Stimulated activated CD8-positive, alpha-beta memory T cell treated with anti-CD3 and anti-CD28 coated beads, Interleukin-7, amount 100 ng/mL, for 1 hour (primary cell): ENCODE measurements around the gene ACO1.

Experiments
- DNase-seq, 2 donors: peaks; one replicate each; pipeline ENCODE4 v3.0.0-alpha.2; 2020; ENCODE audit warnings: low read depth in 2 of 2

Gene ACO1

GRCh38 chr9:32487981-32488380 is 103.5 kb downstream of the ACO1 start:
- no peak for DNase-seq

GRCh38 chr9:32490601-32491000 is 106.2 kb downstream of the ACO1 start:
- no peak for DNase-seq

GRCh38 chr9:32497921-32498320 is 113.5 kb downstream of the ACO1 start:
- no peak for DNase-seq

GRCh38 chr9:32500768-32501167 is 116.3 kb downstream of the ACO1 start:
- DNase-seq: no peak

- no peak for DNase-seq
These were observed 117.4 kb downstream of the ACO1 start for GRCh38 chr9:32501868-32502267.

GRCh38 chr9:32502464-32502863 is 118.0 kb downstream of the ACO1 start:
- DNase-seq: no peak

GRCh38 chr9:32503008-32503407 is 118.6 kb downstream of the ACO1 start:
- DNase-seq: no peak
